Central memory CD8-positive, alpha-beta T cell (primary cell): ENCODE measurements around the gene MKLN1.
"Not testable (repeated sequence)": the region's sequence is repeated elsewhere in the genome, so short reads cannot be mapped to it uniquely, and the experiment has no call there.

Experiments used
- ATAC-seq: fragments of 150-1000 bp; cut with Tn5 transposase; replicated peaks from 2 replicates; pipeline ENCODE4 v1.10.0; 2022; ENCODE audit warnings: mild to moderate bottlenecking, moderate FRiP score, moderate number of reproducible peaks; ENCODE audit not compliant: poor library complexity, severe bottlenecking; ENCODE audit errors: extremely low read depth
- DNase-seq, 2 donors: peaks; one replicate each; pipeline ENCODE4 v3.0.0; 2021; ENCODE audit warnings: low spot score in 2 of 2
- H3K27ac Mint-ChIP-seq: one replicate; pipeline ENCODE4 v1.8.0; 2022; ENCODE audit warnings: low read depth, mild to moderate bottlenecking, moderate library complexity, mixed read lengths
- H3K27me3 Mint-ChIP-seq: one replicate; pipeline ENCODE4 v1.8.0; 2022; ENCODE audit warnings: mixed read lengths
- H3K36me3 Mint-ChIP-seq: one replicate; pipeline ENCODE4 v1.8.0; 2022; ENCODE audit warnings: mild to moderate bottlenecking, moderate library complexity, mixed read lengths; ENCODE audit not compliant: insufficient read depth
- H3K4me1 Mint-ChIP-seq: one replicate; pipeline ENCODE4 v1.8.0; 2022; ENCODE audit warnings: mixed read lengths
- H3K4me3 Mint-ChIP-seq: one replicate; pipeline ENCODE4 v1.8.0; 2022; ENCODE audit warnings: mild to moderate bottlenecking, moderate library complexity, mixed read lengths
- H3K9me3 Mint-ChIP-seq: one replicate; pipeline ENCODE4 v1.8.0; 2022; ENCODE audit warnings: mixed read lengths

Gene MKLN1

DNA sequence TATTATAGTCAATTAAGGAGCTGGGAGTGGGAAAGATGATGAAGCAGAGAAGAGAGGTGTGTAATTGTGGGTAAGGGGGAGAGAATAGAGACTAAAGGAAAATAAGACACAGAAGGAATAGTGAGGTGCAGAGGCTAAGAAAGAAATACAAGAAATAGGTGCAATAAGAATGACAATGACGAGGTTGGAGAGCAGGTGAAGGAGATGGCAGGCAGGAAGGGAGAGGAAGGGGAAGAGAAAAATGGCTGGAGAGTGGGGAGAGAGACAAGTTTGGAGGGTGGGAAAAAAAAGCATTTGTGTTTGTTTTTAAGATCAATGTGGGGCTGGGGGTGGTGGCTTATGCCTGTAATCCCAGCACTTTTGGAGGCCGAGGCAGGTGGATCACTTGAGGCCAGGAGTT, 27.6 kb upstream of the MKLN1 start:
- no peak overlapping the region for H3K4me3 Mint-ChIP-seq
- no peak overlapping the region for H3K27ac Mint-ChIP-seq
- H3K4me1 Mint-ChIP-seq: no peaks in the 10 kb centered on the region
- ATAC-seq (no peak), DNase-seq (no peak)
- H3K9me3 Mint-ChIP-seq: no peaks in the 10 kb centered on the region
- no peaks in the 10 kb centered on the region for H3K27me3 Mint-ChIP-seq
- no peaks in the 10 kb centered on the region for H3K36me3 Mint-ChIP-seq

DNA sequence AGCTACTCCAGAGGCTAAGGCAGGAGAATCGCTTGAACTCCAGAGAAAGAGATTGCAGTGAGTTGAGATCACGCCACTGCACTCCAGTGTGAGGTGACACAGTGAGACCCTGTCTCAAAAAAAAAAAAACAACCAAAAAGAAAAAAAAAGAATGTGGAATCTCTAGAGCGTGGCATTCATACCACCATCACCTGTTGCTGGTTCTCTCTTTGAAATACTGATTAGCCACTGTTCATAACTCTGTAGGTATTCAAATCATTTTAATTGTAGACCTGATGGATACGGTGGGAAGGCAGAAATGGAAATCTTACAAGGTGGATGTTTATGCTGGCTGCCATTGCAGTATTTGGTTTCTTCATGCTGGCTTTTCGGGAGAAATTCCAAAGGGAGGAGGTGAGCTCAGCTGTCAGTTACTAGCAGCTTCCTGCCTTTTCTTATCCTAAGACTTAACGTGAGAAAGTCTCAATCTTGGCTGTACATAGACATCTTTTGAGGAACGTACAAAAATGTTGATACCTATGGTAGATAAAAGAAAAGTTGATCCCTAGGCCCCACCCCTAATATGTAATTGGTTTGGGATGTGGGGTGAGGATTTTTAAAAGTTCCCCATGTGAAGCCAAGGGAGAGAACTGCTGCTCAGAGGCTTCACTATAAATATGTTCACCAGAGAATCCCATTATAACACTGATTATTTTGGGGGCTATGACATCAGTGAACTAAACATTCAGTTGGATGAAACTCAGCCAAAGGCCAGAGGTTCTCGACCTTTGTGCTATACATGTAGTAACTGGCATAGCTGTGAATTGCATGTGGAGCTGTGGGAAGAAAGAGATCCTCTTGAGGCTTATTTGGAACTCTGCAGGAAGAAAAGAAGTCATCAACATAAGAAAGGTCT, 26.9 kb upstream of the MKLN1 start:
- no peak overlapping the region for H3K27ac Mint-ChIP-seq
- no peaks in the 10 kb centered on the region for H3K36me3 Mint-ChIP-seq
- no peaks in the 10 kb centered on the region for H3K4me1 Mint-ChIP-seq
- DNase-seq (no peak), ATAC-seq (no peak)
- no peaks in the 10 kb centered on the region for H3K27me3 Mint-ChIP-seq
- H3K4me3 Mint-ChIP-seq: no peak overlapping the region
- H3K9me3 Mint-ChIP-seq: no peaks in the 10 kb centered on the region

DNA sequence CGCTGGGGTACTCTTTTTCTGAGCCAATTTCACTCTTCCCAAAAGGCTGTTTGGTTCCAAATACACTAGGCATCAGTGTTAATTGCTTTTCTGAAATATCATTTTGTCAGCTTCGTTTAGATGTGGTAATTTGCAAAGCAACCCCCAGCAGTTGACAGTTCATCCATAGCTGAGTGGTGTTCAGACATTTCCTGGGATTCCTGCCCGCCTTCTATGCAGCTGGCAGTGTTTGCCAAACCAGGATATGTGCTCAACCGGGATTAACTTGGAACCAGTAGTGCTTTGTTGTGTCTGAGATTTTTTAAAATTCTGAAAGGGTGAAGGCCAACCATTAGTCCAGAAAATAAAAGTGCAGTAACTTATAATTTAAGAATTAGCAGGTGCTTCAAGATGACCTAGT, 25.2 kb upstream of the MKLN1 start:
- Mint-ChIP-seq H3K9me3 (peaks cover 8% of the 10 kb centered on the region), H3K27me3 (no peaks in the 10 kb centered on the region), H3K36me3 (no peaks in the 10 kb centered on the region)

DNA sequence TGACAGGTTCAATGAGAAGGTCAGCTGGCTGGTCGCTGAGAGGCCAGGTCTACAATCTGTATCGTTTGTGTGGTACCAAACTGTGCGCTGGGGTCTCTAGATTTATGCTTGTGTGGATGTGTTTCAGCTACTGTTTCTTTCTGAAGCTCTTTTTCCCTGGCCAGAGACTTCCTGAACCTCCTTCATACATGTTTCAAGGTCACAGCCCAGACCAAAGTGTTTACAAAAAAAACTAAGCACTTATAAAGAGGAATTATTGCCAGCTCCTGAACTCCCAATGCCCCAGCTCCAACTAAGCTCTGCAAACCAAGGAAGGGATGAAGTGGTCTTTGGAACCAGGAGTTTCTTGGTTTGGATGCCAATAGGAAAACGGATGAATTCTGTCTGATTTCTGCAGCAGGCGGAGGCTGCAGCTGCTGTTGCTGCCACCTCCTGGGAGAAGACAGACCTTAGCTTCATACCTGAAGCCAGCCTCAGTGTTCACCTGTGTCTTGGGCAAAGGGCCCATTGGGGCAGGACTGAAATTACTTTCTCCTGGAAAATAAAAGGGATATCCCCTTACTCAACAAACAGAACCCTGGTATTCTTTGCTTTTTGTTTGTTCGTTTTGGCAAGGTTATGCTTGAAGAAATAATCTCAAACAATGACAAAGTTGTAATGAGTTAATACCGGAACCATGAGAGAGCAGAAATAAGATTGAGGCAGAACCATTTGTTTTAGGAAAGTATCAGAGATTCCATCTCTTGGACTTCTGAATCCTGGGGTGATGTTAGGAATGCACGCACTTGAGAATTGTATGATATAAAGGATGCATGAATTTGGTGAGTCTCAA, 24.6 kb upstream of the MKLN1 start:
- no peak overlapping the region for H3K4me3 Mint-ChIP-seq

More for the DNA sequence above, 25.2 kb upstream of the MKLN1 start:
- Mint-ChIP-seq H3K4me3 (no peak overlapping the region), H3K4me1 (no peaks in the 10 kb centered on the region), H3K27ac (no peak overlapping the region)
- DNase-seq (no peak), ATAC-seq (no peak)

DNA sequence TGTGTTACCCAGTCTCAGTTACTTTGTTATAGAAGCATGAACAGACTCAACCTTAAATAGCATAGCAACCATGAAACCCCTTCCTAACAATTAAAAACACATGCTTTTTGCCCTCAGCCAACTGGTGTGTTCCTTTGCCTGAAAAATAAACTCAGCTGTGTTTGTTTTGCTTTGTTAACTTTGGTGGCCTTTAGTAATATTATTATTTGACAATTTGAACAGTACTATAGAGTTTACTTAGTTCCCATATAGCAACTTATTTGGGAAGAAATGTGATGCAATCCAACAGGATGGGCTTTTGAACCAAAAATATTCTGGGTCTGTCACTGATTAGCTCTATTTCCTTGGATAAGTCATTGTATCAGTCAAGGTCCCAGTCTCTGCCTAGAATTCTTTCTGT, 22.5 kb upstream of the MKLN1 start:
- Mint-ChIP-seq H3K4me3 (no peak overlapping the region), H3K36me3 (peaks cover 3% of the 10 kb centered on the region), H3K4me1 (no peaks in the 10 kb centered on the region), H3K27ac (no peak overlapping the region), H3K27me3 (no peaks in the 10 kb centered on the region), H3K9me3 (peaks cover 8% of the 10 kb centered on the region)
- no peak for ATAC-seq
- DNase-seq: no peak

More for the DNA sequence above, 24.6 kb upstream of the MKLN1 start:
- Mint-ChIP-seq H3K4me1 (no peaks in the 10 kb centered on the region), H3K9me3 (peaks cover 8% of the 10 kb centered on the region), H3K27me3 (no peaks in the 10 kb centered on the region), H3K27ac (no peak overlapping the region), H3K36me3 (peaks cover 2% of the 10 kb centered on the region)
- no peak for DNase-seq
- no peak for ATAC-seq

DNA sequence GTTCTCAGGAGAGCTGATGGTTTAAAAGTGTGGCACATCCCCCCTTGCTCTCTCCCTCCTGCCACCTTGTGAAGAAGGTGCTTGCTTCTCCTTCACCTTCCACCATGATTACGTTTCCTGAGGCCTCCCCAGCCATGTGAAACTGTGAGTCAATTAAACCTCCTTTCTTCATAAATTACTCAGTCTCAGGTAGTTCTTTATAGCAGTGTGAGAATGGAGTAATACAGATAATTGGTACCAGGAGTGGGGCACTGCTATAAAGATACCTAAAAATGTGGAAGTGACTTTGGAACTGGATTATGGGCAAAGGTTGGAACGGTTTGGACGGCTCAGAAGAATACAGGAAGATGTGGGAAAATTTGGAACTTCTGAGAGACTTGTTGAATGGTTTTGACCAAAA, 21.6 kb upstream of the MKLN1 start:
- ATAC-seq, H3K4me3 Mint-ChIP-seq, H3K36me3 Mint-ChIP-seq, H3K4me1 Mint-ChIP-seq, H3K9me3 Mint-ChIP-seq, DNase-seq, H3K27me3 Mint-ChIP-seq, H3K27ac Mint-ChIP-seq: not testable (repeated sequence)

DNA sequence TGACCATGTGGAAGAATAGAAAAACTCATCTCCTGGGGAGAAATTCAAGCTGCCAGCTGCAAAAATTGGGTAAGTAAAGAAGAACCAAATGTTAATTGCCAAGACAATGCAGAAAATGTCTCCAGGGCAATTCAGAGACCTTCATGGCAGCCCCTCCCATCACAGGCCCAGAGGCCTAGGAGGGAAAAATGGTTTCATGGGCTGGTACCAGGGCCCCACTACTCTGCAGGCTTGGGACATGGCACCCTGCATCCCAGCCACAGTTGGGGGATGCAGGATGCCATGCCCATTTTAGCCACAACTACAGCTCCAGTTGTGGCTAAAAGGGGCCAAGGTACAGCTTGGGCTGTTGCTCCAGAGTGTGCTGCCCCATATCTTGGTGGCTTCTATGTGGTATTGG, 20.9 kb upstream of the MKLN1 start:
- peaks cover 8% of the 10 kb centered on the region for H3K9me3 Mint-ChIP-seq
- no peak for DNase-seq
- no peaks in the 10 kb centered on the region for H3K4me1 Mint-ChIP-seq
- H3K36me3 Mint-ChIP-seq: peaks cover 3% of the 10 kb centered on the region
- H3K27ac Mint-ChIP-seq: no peak overlapping the region
- H3K27me3 Mint-ChIP-seq: no peaks in the 10 kb centered on the region
- no peak overlapping the region for H3K4me3 Mint-ChIP-seq
- no peak for ATAC-seq

DNA sequence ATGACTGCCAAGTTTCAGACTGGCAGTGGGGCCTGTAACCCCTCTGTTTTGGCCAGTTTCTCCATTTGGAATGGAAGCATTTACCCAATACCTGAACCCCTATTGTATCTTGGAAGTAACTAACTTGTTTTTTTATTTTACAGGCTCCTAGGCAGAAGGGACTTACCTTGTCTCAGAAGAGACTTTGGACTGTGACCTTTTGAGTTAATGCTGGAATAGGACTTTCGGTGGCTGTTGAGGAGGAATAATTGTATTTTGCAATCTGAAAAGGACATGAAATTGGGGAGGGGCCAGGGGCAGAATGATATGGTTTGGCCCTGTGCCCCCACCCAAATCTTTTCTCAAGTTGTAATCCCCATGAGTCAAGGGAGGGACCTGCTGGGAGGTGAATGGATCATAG, 20.0 kb upstream of the MKLN1 start:
- no peak for ATAC-seq
- H3K9me3 Mint-ChIP-seq: peaks cover 12% of the 10 kb centered on the region
- H3K27me3 Mint-ChIP-seq: no peaks in the 10 kb centered on the region
- H3K4me1 Mint-ChIP-seq: no peaks in the 10 kb centered on the region
- H3K36me3 Mint-ChIP-seq: peaks cover 3% of the 10 kb centered on the region
- no peak overlapping the region for H3K27ac Mint-ChIP-seq
- no peak for DNase-seq
- no peak overlapping the region for H3K4me3 Mint-ChIP-seq

DNA sequence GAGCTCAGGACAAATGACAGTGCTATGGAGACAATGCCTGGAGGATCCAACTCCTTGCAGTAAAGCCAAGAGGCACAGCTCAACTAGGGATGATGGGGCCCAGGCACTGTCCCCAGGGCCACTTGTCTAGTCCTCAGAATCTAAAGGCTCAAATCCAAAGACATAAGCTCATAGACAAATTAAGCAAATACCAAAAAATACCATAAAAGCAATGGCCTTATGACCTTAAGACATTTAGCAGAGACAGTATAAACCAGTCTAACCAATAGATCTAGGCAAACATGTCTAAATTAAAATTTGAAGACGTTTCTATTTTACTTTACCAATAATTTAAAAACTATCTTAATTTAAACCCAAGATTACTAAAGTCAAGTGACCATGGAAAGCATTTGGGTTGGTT, 14.8 kb upstream of the MKLN1 start:
- ATAC-seq: no peak
- H3K27ac Mint-ChIP-seq: no peak overlapping the region
- no peaks in the 10 kb centered on the region for H3K4me1 Mint-ChIP-seq
- H3K36me3 Mint-ChIP-seq: peaks cover 3% of the 10 kb centered on the region
- H3K27me3 Mint-ChIP-seq: peaks cover 11% of the 10 kb centered on the region
- H3K4me3 Mint-ChIP-seq: no peak overlapping the region
- DNase-seq: no peak
- H3K9me3 Mint-ChIP-seq: peaks cover 6% of the 10 kb centered on the region

DNA sequence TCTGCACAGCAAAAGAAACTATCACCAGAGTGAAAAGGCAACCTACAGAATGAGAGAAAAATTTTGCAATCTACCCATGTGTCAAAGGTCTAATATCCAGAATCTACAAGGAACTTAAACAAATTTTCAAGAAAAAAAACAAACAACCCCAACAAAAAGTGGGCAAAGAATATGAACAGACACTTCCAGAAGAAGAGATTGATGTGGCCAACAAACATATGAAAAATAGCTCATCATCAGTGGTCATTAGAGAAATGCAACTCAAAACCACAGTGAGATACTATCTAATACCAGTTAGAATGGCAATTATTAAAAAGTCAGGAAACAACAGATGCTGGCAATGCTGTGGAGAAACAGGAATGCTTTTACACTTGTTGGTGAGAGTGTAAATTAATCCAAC, 7.1 kb upstream of the MKLN1 start:
- peaks cover 14% of the 10 kb centered on the region for H3K4me1 Mint-ChIP-seq
- DNase-seq (no peak), ATAC-seq (no peak)
- H3K4me3 Mint-ChIP-seq: no peak overlapping the region
- peaks cover 11% of the 10 kb centered on the region for H3K27me3 Mint-ChIP-seq
- no peak overlapping the region for H3K27ac Mint-ChIP-seq
- H3K9me3 Mint-ChIP-seq: no peaks in the 10 kb centered on the region
- H3K36me3 Mint-ChIP-seq: no peaks in the 10 kb centered on the region

DNA sequence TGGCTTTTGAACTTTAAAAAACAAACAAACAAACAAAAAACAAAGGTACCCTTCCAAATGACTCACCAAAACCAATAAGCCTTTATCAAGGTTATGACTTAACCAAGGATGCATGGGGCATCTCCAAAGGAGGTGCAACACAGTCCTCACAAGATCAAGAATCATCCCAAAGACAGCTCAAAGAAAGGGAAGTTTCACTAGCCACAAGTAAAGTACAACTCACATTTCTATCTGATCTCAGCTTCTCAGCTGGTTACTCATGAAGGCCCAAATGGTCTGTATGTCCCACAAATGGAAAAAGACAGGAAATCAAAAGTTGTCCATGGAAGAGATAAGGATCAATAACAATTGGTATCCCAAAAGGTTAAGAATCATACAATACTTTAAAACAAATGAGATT, 6.0 kb upstream of the MKLN1 start:
- H3K4me1 Mint-ChIP-seq: peaks cover 19% of the 10 kb centered on the region
- no peak for ATAC-seq
- H3K9me3 Mint-ChIP-seq: no peaks in the 10 kb centered on the region
- H3K4me3 Mint-ChIP-seq: no peak overlapping the region
- no peaks in the 10 kb centered on the region for H3K36me3 Mint-ChIP-seq
- no peak for DNase-seq
- H3K27ac Mint-ChIP-seq: no peak overlapping the region
- H3K27me3 Mint-ChIP-seq: peaks cover 7% of the 10 kb centered on the region

DNA sequence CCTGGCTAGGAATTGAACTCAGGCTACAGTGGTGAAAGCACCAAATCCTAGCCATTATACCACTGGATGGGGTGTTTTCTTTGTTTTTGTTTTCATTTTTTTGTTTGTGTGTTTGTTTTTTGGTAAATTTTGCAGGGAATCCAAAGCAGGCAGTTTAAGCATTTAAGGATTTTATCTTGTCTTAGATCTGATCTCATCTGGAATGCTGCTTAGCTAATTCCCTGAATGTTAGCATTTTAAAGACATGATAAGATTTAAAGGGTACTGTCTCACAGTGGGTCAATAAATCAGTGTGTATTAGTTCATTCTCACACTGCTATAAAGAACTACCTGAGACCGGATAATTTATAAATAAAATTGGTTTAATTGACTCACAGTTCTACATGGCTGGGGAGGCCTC, 5.6 kb upstream of the MKLN1 start:
- ATAC-seq: no peak
- no peaks in the 10 kb centered on the region for H3K36me3 Mint-ChIP-seq
- peaks cover 2% of the 10 kb centered on the region for H3K27me3 Mint-ChIP-seq
- DNase-seq: no peak
- no peak overlapping the region for H3K4me3 Mint-ChIP-seq
- no peaks in the 10 kb centered on the region for H3K9me3 Mint-ChIP-seq
- H3K4me1 Mint-ChIP-seq: peaks cover 23% of the 10 kb centered on the region
- no peak overlapping the region for H3K27ac Mint-ChIP-seq

DNA sequence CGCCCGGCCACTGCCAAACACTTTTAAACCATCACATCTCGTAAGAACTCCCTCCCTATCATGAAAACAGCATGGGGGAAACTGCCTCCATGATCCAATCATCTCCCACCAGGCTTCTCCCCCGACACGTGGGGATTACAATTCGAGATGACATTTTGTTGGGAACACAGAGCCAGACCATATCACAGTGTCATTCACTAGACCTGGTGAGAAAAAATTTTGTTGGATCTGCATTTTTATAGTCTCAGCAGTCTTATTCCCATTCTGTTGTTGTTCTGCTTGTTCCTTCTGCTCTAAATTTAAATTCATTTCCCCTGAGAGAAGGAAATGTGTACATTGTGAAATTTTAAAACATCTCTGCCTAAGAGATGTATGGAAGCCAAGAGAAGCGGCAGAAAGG, 4.8 kb upstream of the MKLN1 start:
- H3K27ac Mint-ChIP-seq: no peak overlapping the region
- ATAC-seq: no peak
- peaks cover 31% of the 10 kb centered on the region for H3K4me1 Mint-ChIP-seq
- no peaks in the 10 kb centered on the region for H3K27me3 Mint-ChIP-seq
- H3K9me3 Mint-ChIP-seq: no peaks in the 10 kb centered on the region
- H3K36me3 Mint-ChIP-seq: peaks cover 6% of the 10 kb centered on the region
- H3K4me3 Mint-ChIP-seq: no peak overlapping the region
- DNase-seq: no peak
